Activated T-cell treated with anti-CD3 and anti-CD28 coated beads, Interleukin-2, amount 50 U/mL, for 72 hours (primary cell): ENCODE data around the gene PCDHA5. TPM values are rescaled to one million over a fixed set of nuclear protein-coding genes. Genes with fewer than 3 reads are reported as not detected.
"Not testable (repeated sequence)": the region's sequence is repeated elsewhere in the genome, so short reads cannot be mapped to it uniquely, and the experiment has no call there.

Experiments used
- ATAC-seq, 2 donors: fragments of 150-1000 bp; cut with Tn5 transposase; replicated peaks in 1 of 2; 2 replicates each; pipeline ENCODE4 v1.10.0; 2021; ENCODE audit warnings: moderate library complexity in 2 of 2, mild to moderate bottlenecking in 1 of 2
- DNase-seq, 2 donors: peaks; one replicate each; pipeline ENCODE4 v3.0.0; 2021 to 2022; ENCODE audit warnings: mixed read lengths in 1 of 2
- H3K27ac Mint-ChIP-seq: one replicate; pipeline ENCODE4 v1.8.0; 2022; ENCODE audit warnings: mild to moderate bottlenecking, moderate library complexity, mixed read lengths
- H3K27me3 Mint-ChIP-seq: one replicate; pipeline ENCODE4 v1.8.0; 2022; ENCODE audit warnings: low read depth, mixed read lengths
- H3K36me3 Mint-ChIP-seq, 2 donors: one replicate each; pipeline ENCODE4 v1.8.0; 2022; ENCODE audit warnings: mixed read lengths in 2 of 2, mild to moderate bottlenecking in 1 of 2; ENCODE audit not compliant: insufficient read depth in 2 of 2
- H3K4me1 Mint-ChIP-seq: one replicate; pipeline ENCODE4 v1.8.0; 2022; ENCODE audit warnings: low read depth, mixed read lengths
- H3K4me3 Mint-ChIP-seq, 2 donors: one replicate each; pipeline ENCODE4 v1.8.0; 2022; ENCODE audit warnings: mild to moderate bottlenecking in 2 of 2, mixed read lengths in 2 of 2, moderate library complexity in 2 of 2
- H3K9me3 Mint-ChIP-seq, 2 donors: one replicate each; pipeline ENCODE4 v1.8.0; 2022; ENCODE audit warnings: mixed read lengths in 2 of 2
- total RNA-seq, 2 donors: library from RNA; stranded (reverse); gene quantifications; one replicate each; pipeline ENCODE4 v1.2.3, GENCODE V29; 2022

The PCDHA5 gene
- total RNA-seq, 2 donors from 2014 or later = not detected

DNA sequence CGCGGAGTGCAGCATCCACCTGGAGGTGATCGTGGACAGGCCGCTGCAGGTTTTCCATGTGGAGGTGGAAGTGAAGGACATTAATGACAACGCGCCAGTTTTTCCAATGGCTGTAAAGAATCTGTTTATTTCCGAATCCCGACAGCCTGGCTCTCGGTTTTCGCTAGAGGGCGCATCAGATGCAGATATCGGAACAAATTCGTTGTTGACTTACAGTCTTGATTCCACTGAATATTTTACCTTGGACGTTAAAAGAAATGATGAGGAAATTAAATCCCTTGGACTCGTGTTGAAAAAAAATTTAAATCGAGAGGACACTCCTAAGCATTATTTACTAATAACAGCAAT is 19.9 kb upstream of the PCDHA5 start:
- Mint-ChIP-seq H3K9me3 (peaks cover 4 to 8% of the 10 kb centered on the region in 2 donors), H3K27ac (no peak overlapping the region), H3K36me3 (peaks cover 2 to 6% of the 10 kb centered on the region in 2 donors), H3K4me1 (no peaks in the 10 kb centered on the region), H3K27me3 (peaks cover 7% of the 10 kb centered on the region), H3K4me3 (no peak overlapping the region)
- ATAC-seq = no peak
- DNase-seq = no peak

GRCh38 chr5:140802381-140802780 is 19.0 kb upstream of the PCDHA5 start:
- ATAC-seq, H3K9me3 Mint-ChIP-seq, H3K4me1 Mint-ChIP-seq, H3K27me3 Mint-ChIP-seq, DNase-seq, H3K36me3 Mint-ChIP-seq, H3K4me3 Mint-ChIP-seq, H3K27ac Mint-ChIP-seq: not testable (repeated sequence)

GRCh38 chr5:140802781-140803271 is 18.6 kb upstream of the PCDHA5 start:
- Mint-ChIP-seq H3K9me3 (peaks cover 4 to 8% of the 10 kb centered on the region in 2 donors), H3K4me1 (no peaks in the 10 kb centered on the region), H3K27ac (no peak overlapping the region), H3K27me3 (peaks cover 7% of the 10 kb centered on the region), H3K36me3 (peaks cover 5 to 6% of the 10 kb centered on the region in 2 donors), H3K4me3 (no peak overlapping the region)
- ATAC-seq = no peak
- no peak for DNase-seq

DNA sequence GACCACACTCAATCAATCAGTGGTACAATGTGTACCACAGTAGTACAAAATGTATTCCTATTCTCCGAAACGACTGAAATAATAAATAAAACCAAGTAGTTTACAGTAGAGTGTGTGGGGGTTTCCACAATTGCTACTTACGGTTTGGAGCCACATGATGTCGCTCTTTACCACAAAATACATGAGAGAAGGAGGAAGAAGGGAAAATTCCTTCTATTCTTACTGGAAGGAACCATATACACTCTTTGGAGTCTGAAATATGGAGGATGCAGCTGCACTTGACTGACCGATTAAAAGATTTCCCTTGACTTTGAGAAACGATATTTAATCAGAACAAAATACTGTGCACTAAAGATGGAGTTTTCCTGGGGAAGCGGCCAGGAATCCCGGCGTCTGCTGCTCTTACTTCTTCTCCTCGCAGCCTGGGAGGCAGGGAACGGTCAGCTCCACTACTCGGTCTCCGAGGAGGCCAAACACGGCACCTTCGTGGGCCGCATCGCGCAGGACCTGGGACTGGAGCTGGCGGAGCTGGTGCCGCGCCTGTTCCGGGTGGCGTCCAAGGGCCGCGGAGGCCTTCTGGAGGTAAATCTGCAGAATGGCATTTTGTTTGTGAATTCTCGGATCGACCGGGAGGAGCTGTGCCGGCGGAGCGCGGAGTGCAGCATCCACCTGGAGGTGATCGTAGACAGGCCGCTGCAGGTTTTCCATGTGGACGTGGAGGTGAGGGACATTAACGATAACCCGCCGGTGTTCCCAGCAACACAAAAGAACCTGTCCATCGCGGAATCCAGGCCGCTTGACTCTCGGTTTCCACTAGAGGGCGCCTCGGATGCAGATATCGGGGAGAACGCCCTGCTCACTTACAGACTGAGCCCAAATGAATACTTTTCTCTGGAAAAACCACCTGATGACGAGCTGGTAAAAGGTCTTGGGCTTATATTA is 14.3 kb upstream of the PCDHA5 start, which contains the start of gene PCDHA4:
Gene PCDHA4, plus strand, starts transcription at position 235 of the 942 bp plus-strand sequence.
- ATAC-seq (no peak), DNase-seq (no peak)
- Mint-ChIP-seq H3K27me3 (no peaks in the 10 kb centered on the region), H3K36me3 (peaks cover 10% of the 10 kb centered on the region in 2 donors), H3K4me1 (no peaks in the 10 kb centered on the region), H3K9me3 (peaks cover 5 to 13% of the 10 kb centered on the region in 2 donors), H3K27ac (no peak within 1 kb of the TSS), H3K4me3 (no peak within 1 kb of the TSS)

DNA sequence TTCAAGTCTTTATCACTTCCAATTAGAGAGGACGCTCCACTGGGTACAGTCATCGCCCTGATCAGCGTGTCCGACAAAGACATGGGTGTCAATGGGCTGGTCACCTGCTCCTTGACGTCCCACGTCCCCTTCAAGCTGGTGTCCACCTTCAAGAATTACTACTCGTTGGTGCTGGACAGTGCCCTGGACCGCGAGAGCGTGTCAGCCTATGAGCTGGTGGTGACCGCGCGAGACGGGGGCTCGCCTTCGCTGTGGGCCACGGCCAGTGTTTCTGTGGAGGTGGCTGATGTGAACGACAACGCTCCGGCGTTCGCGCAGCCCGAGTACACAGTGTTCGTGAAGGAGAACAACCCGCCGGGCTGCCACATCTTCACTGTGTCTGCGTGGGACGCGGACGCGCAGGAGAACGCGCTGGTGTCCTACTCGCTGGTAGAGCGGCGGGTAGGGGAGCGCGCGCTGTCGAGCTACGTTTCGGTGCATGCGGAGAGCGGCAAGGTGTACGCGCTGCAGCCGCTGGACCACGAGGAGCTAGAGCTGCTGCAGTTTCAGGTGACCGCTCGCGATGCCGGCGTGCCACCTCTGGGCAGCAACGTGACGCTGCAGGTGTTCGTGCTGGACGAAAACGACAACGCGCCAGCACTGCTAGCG is 13.0 kb upstream of the PCDHA5 start:
- ATAC-seq, DNase-seq, H3K27me3 Mint-ChIP-seq, H3K4me3 Mint-ChIP-seq, H3K4me1 Mint-ChIP-seq, H3K27ac Mint-ChIP-seq: not testable (repeated sequence)
- Mint-ChIP-seq H3K36me3 (peaks cover 10 to 13% of the 10 kb centered on the region in 2 donors), H3K9me3 (peaks cover 8 to 15% of the 10 kb centered on the region in 2 donors)

GRCh38 chr5:140808889-140809291 is 12.5 kb upstream of the PCDHA5 start:
- Mint-ChIP-seq H3K9me3 (peaks cover 8 to 13% of the 10 kb centered on the region in 2 donors), H3K36me3 (peaks cover 9 to 11% of the 10 kb centered on the region in 2 donors), H3K4me3 (no peak overlapping the region), H3K4me1 (no peaks in the 10 kb centered on the region), H3K27ac (no peak overlapping the region), H3K27me3 (no peaks in the 10 kb centered on the region)
- no peak for DNase-seq
- ATAC-seq = no peak

DNA sequence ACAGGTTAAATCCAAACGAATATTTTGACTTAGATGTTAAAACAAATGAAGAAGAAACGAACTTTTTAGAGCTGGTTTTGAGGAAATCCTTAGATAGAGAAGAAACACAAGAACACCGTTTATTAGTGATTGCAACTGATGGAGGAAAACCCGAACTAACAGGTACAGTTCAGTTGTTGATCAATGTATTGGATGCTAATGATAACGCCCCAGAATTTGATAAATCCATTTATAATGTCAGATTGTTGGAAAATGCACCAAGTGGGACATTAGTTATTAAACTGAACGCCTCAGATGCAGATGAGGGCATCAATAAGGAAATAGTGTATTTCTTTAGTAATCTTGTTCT is 842 bp downstream of the PCDHA5 start:
- Mint-ChIP-seq H3K27me3 (peaks cover 16% of the 10 kb centered on the region), H3K36me3 (peaks cover 3 to 5% of the 10 kb centered on the region in 2 donors), H3K9me3 (peaks cover 0 to 7% of the 10 kb centered on the region in 2 donors), H3K27ac (no peak overlapping the region), H3K4me3 (no peak overlapping the region), H3K4me1 (no peaks in the 10 kb centered on the region)
- ATAC-seq = no peak
- DNase-seq = no peak

GRCh38 chr5:140822969-140823368 is 1.6 kb downstream of the PCDHA5 start:
- H3K4me1 Mint-ChIP-seq, H3K4me3 Mint-ChIP-seq, H3K36me3 Mint-ChIP-seq, H3K9me3 Mint-ChIP-seq, H3K27ac Mint-ChIP-seq, ATAC-seq, DNase-seq: not testable (repeated sequence)
- peaks cover 17% of the 10 kb centered on the region for H3K27me3 Mint-ChIP-seq

DNA sequence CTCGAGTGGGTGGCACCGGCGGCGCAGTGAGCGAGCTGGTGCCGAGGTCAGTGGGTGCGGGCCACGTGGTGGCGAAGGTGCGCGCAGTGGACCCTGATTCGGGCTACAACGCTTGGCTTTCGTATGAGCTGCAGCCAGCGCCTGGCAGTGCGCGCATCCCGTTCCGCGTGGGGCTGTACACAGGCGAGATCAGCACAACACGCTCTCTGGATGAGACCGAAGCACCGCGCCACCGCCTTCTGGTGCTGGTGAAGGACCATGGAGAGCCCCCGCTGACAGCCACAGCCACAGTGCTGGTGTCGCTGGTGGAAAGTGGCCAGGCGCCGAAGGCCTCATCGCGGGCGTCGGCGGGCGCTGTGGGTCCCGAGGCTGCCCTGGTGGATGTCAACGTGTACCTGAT is 2.1 kb downstream of the PCDHA5 start:
- Mint-ChIP-seq H3K27ac (no peak overlapping the region), H3K4me3 (no peak overlapping the region), H3K36me3 (peaks cover 3 to 9% of the 10 kb centered on the region in 2 donors), H3K9me3 (peaks cover 1 to 7% of the 10 kb centered on the region in 2 donors), H3K27me3 (peaks cover 20% of the 10 kb centered on the region), H3K4me1 (no peaks in the 10 kb centered on the region)
- ATAC-seq = no peak
- no peak for DNase-seq

DNA sequence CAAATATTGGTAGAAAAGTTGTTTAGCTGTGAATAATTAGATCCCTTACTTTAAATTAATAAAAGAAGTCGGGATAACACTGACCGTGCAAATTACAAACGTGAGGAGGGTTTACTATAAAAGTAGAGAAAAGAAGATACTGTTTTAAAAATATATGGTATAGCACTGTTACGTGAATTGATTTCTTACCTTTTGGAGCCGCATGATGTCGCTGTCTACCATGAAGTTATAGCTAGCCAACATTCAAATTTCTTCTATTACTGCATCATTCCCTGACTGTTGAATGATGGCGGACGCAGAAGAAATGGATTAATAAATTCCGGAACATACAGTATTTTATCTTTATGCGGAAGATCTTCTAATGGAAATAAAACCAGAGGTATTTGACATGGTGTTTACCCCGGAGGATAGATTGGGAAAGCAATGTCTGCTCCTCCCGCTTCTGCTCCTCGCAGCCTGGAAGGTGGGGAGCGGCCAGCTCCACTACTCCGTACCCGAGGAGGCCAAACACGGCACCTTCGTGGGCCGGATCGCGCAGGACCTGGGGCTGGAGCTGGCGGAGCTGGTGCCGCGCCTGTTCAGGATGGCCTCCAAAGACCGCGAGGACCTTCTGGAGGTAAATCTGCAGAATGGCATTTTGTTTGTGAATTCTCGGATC is 6.4 kb downstream of the PCDHA5 start, which contains the start of gene PCDHA6:
Gene PCDHA6, plus strand, starts transcription at position 257 of the 658 bp plus-strand sequence. Its CDS starts 132 bp downstream, at position 389.
- ATAC-seq = no peak
- Mint-ChIP-seq H3K27me3 (peaks cover 26% of the 10 kb centered on the region), H3K27ac (no peak within 1 kb of the TSS), H3K4me3 (no peak within 1 kb of the TSS), H3K36me3 (peaks cover 0 to 14% of the 10 kb centered on the region in 2 donors), H3K4me1 (no peaks in the 10 kb centered on the region), H3K9me3 (peaks cover 7% of the 10 kb centered on the region in 2 donors)
- DNase-seq = no peak

GRCh38 chr5:140828362-140828737 is 6.9 kb downstream of the PCDHA5 start:
- peaks cover 29% of the 10 kb centered on the region for H3K27me3 Mint-ChIP-seq
- ATAC-seq = no peak
- peaks cover 0 to 14% of the 10 kb centered on the region in 2 donors for H3K36me3 Mint-ChIP-seq
- H3K4me3 Mint-ChIP-seq = no peak overlapping the region
- H3K9me3 Mint-ChIP-seq = peaks cover 7 to 9% of the 10 kb centered on the region in 2 donors
- H3K27ac Mint-ChIP-seq = no peak overlapping the region
- H3K4me1 Mint-ChIP-seq = no peaks in the 10 kb centered on the region
- DNase-seq = no peak

GRCh38 chr5:140829511-140830501 is 8.4 kb downstream of the PCDHA5 start:
- H3K4me3 Mint-ChIP-seq, DNase-seq, ATAC-seq, H3K9me3 Mint-ChIP-seq, H3K4me1 Mint-ChIP-seq, H3K27ac Mint-ChIP-seq: not testable (repeated sequence)
- peaks cover 0 to 13% of the 10 kb centered on the region in 2 donors for H3K36me3 Mint-ChIP-seq
- peaks cover 29% of the 10 kb centered on the region for H3K27me3 Mint-ChIP-seq
